ENCODE data around the gene HLA-DMA. TPM values are rescaled to one million over a fixed set of nuclear protein-coding genes. Genes with fewer than 3 reads are reported as not detected.

HLA-DMA gene
- total RNA-seq, 3 donors from 2014 or later = 12.4 to 48.5 (median 27.7) TPM

- intact Hi-C loops (cut with DNase I, micrococcal nuclease) = no loop called here
- Histone ChIP-seq H3K36me3 (ENCODE audit: low read depth) (peaks cover 16% of the 10 kb centered on the region), H3K4me3 (peak overlapping the region; percentile 86), H3K9me3 (no peaks in the 10 kb centered on the region), H3K4me1 (ENCODE audit: low read depth) (peaks cover 37% of the 10 kb centered on the region)
- no peak for ATAC-seq
- peak in 2 of 3 donors; percentile 61 to 72 for DNase-seq
- no peak for TF ChIP-seq CTCF (IDR thresholded peaks at IDR 0.05)
These were observed 20.5 kb upstream of the HLA-DMA start for GRCh38 chr6:32973144-32974015.

GRCh38 chr6:32972353-32973143, 19.7 kb upstream of the HLA-DMA start:
- Histone ChIP-seq H3K4me1 (ENCODE audit: low read depth) (peaks cover 30% of the 10 kb centered on the region), H3K9me3 (no peaks in the 10 kb centered on the region), H3K4me3 (peak overlapping the region; percentile 86), H3K36me3 (ENCODE audit: low read depth) (peaks cover 16% of the 10 kb centered on the region)
- DNase-seq (peak in 1 of 3 donors; percentile 79), ATAC-seq (peak; percentile 1)
- TF ChIP-seq CTCF (IDR thresholded peaks at IDR 0.05) = no peak
- intact Hi-C loops (cut with DNase I, micrococcal nuclease) = no loop called here

- peak; percentile 61 for ATAC-seq
- no peak for TF ChIP-seq CTCF (IDR thresholded peaks at IDR 0.05)
- H3K36me3 ChIP-seq (ENCODE audit: low read depth) = peaks cover 16% of the 10 kb centered on the region
- intact Hi-C loops (cut with DNase I, micrococcal nuclease) = no loop called here
- H3K4me1 ChIP-seq (ENCODE audit: low read depth) = peaks cover 29% of the 10 kb centered on the region
- peak overlapping the region; percentile 86 for H3K4me3 ChIP-seq
- DNase-seq = peak; percentile 99 to 100 (median 100)
- H3K9me3 ChIP-seq = no peaks in the 10 kb centered on the region
These were observed 18.9 kb upstream of the HLA-DMA start for GRCh38 chr6:32971581-32972352.

- Histone ChIP-seq H3K4me3 (peak overlapping the region; percentile 33), H3K36me3 (ENCODE audit: low read depth) (peaks cover 10% of the 10 kb centered on the region), H3K4me1 (ENCODE audit: low read depth) (peaks cover 29% of the 10 kb centered on the region), H3K9me3 (no peaks in the 10 kb centered on the region)
- intact Hi-C loops (cut with DNase I, micrococcal nuclease) = no loop called here
- DNase-seq (no peak), ATAC-seq (no peak)
- TF ChIP-seq CTCF (IDR thresholded peaks at IDR 0.05) = no peak
These were observed 18.3 kb upstream of the HLA-DMA start for GRCh38 chr6:32971242-32971580.
